ENCODE data around the gene CCNJ. TPM values are rescaled to one million over a fixed set of nuclear protein-coding genes. Genes with fewer than 3 reads are reported as not detected.

CCNJ gene
- total RNA-seq, 1 experiment from 2014 or later: 11.9 TPM

- H3K27ac ChIP-seq: no peak overlapping the region
- DNase-seq: no peak
- no peaks in the 10 kb centered on the region for H3K4me1 ChIP-seq
- H3K36me3 ChIP-seq: no peaks in the 10 kb centered on the region
- no peaks in the 10 kb centered on the region for H3K27me3 ChIP-seq
- no peaks in the 10 kb centered on the region for H3K9me3 ChIP-seq (replicated peaks)
- no peak overlapping the region for H3K4me3 ChIP-seq
These were observed 39.4 kb downstream of the CCNJ start for GRCh38 chr10:96082748-96083147.

GRCh38 chr10:96089116-96089515, 45.7 kb downstream of the CCNJ start:
- no peak for DNase-seq
- peak overlapping the region; percentile 92 for H3K27ac ChIP-seq
- H3K9me3 ChIP-seq (replicated peaks): no peaks in the 10 kb centered on the region

GRCh38 chr10:96089670-96090462, 46.5 kb downstream of the CCNJ start:
- peak overlapping the region; percentile 69 for H3K4me3 ChIP-seq
- peak overlapping the region; percentile 92 for H3K27ac ChIP-seq
- H3K4me1 ChIP-seq: no peaks in the 10 kb centered on the region
- H3K36me3 ChIP-seq: no peaks in the 10 kb centered on the region
- no peaks in the 10 kb centered on the region for H3K27me3 ChIP-seq
- DNase-seq: peak; percentile 92 to 94
- H3K9me3 ChIP-seq (replicated peaks): no peaks in the 10 kb centered on the region

More at GRCh38 chr10:96089116-96089515, 45.7 kb downstream of the CCNJ start:
- Histone ChIP-seq H3K27me3 (no peaks in the 10 kb centered on the region), H3K4me1 (no peaks in the 10 kb centered on the region), H3K4me3 (peak overlapping the region; percentile 69), H3K36me3 (no peaks in the 10 kb centered on the region)

- Histone ChIP-seq H3K4me3 (peak overlapping the region; percentile 69), H3K4me1 (no peaks in the 10 kb centered on the region), H3K27ac (peak overlapping the region; percentile 92), H3K9me3 (replicated peaks) (no peaks in the 10 kb centered on the region), H3K36me3 (no peaks in the 10 kb centered on the region), H3K27me3 (no peaks in the 10 kb centered on the region)
- no peak for DNase-seq
These were observed 47.0 kb downstream of the CCNJ start for GRCh38 chr10:96090463-96090800.

GRCh38 chr10:96092999-96093767, 49.8 kb downstream of the CCNJ start:
- no peak for DNase-seq
- H3K4me1 ChIP-seq: no peaks in the 10 kb centered on the region
- no peak overlapping the region for H3K27ac ChIP-seq

GRCh38 chr10:96093948-96094347, 50.6 kb downstream of the CCNJ start:
- Histone ChIP-seq H3K4me3 (no peak overlapping the region), H3K27ac (no peak overlapping the region), H3K36me3 (no peaks in the 10 kb centered on the region), H3K4me1 (no peaks in the 10 kb centered on the region), H3K27me3 (no peaks in the 10 kb centered on the region), H3K9me3 (replicated peaks) (no peaks in the 10 kb centered on the region)
- DNase-seq: no peak

More at GRCh38 chr10:96092999-96093767, 49.8 kb downstream of the CCNJ start:
- no peak overlapping the region for H3K4me3 ChIP-seq
- no peaks in the 10 kb centered on the region for H3K27me3 ChIP-seq
- H3K9me3 ChIP-seq (replicated peaks): no peaks in the 10 kb centered on the region
- no peaks in the 10 kb centered on the region for H3K36me3 ChIP-seq

- no peak for DNase-seq
- no peaks in the 10 kb centered on the region for H3K36me3 ChIP-seq
- H3K4me3 ChIP-seq: no peak overlapping the region
- H3K27ac ChIP-seq: no peak overlapping the region
- no peaks in the 10 kb centered on the region for H3K4me1 ChIP-seq
- H3K27me3 ChIP-seq: no peaks in the 10 kb centered on the region; the same call in 1 of the 2 replicates
- H3K9me3 ChIP-seq (replicated peaks): no peaks in the 10 kb centered on the region
These were observed 53.6 kb downstream of the CCNJ start for GRCh38 chr10:96096958-96097357.

GRCh38 chr10:96097865-96098264, 54.5 kb downstream of the CCNJ start:
- DNase-seq: no peak
- H3K36me3 ChIP-seq: no peaks in the 10 kb centered on the region
- no peak overlapping the region for H3K4me3 ChIP-seq
- no peak overlapping the region for H3K27ac ChIP-seq
- H3K9me3 ChIP-seq (replicated peaks): no peaks in the 10 kb centered on the region
- no peaks in the 10 kb centered on the region; the same call in 1 of the 2 replicates for H3K27me3 ChIP-seq
- no peaks in the 10 kb centered on the region for H3K4me1 ChIP-seq

GRCh38 chr10:96107623-96108038, 64.2 kb downstream of the CCNJ start:
- DNase-seq: no peak
- H3K27me3 ChIP-seq: no peaks in the 10 kb centered on the region
- no peaks in the 10 kb centered on the region for H3K9me3 ChIP-seq (replicated peaks)
- no peaks in the 10 kb centered on the region for H3K4me1 ChIP-seq
- no peaks in the 10 kb centered on the region for H3K36me3 ChIP-seq
- no peak overlapping the region for H3K4me3 ChIP-seq
- H3K27ac ChIP-seq: no peak overlapping the region

Other genes with a start within 250 kb of the CCNJ start
- 0.05 TPM in 1 of 2 replicates, not detected in the other for gene CC2D2B, start 135.6 kb upstream of the CCNJ start, total RNA-seq (2014; rRNA removed; shearing (Covaris generic))
- gene ZNF518A, start 86.7 kb downstream of the CCNJ start, total RNA-seq (2014; rRNA removed; shearing (Covaris generic)): 19.0 and 24.9 TPM in 2 replicates
- not detected in 2 replicates for gene BLNK, start 228.0 kb downstream of the CCNJ start, total RNA-seq (2014; rRNA removed; shearing (Covaris generic))